ENCODE measurements around the gene NEMP1.
"Not testable (repeated sequence)": the region's sequence is repeated elsewhere in the genome, so short reads cannot be mapped to it uniquely, and the experiment has no call there.

The NEMP1 gene

DNA sequence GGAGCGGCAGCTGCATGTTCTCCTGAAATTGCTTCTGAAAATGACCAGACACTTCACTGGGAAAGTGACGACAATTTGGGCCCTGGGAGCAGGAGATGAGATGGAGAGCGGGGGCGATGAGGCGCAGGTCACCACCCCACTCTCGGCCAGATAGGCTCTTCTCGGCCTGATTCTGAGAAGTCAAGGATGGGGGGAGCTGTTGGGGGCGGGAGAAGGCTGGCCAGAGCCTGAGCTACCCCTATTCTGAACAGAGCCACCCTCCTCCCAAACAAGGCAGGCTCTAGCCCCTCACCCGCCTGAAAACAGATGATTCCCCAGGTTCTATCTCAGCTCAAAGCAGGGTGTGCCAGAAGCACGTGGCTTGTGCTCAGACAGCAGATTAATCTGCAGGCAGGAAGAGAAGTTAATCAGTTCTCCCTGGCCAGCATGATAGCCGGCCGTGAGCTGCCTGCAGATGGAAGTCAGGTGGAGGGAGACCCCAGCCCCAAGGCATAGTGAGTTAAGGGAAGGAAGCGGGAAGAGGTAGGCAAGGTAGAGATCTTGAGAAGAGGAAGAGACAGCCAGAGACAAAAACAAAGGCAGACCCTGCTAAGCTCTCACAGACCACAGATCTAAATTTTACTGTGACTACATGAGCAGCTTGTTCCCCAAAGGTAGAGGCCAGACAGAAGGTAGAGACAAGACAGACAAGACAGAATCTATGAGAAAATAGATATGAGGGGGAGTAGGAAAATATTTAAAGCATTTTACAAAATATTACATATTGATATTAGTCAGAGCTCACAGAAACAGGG, 51.4 kb downstream of the NEMP1 start:
- no peak for DNase-seq

- no peak for DNase-seq
These were observed 53.4 kb downstream of the NEMP1 start for GRCh38 chr12:57025196-57025595.

- not testable (repeated sequence) for DNase-seq
These were observed 56.3 kb downstream of the NEMP1 start for GRCh38 chr12:57022324-57022723.

GRCh38 chr12:57019983-57020719, 58.4 kb downstream of the NEMP1 start:
- no peak for DNase-seq

- no peak for DNase-seq
These were observed 59.7 kb downstream of the NEMP1 start for GRCh38 chr12:57018906-57019305.

DNA sequence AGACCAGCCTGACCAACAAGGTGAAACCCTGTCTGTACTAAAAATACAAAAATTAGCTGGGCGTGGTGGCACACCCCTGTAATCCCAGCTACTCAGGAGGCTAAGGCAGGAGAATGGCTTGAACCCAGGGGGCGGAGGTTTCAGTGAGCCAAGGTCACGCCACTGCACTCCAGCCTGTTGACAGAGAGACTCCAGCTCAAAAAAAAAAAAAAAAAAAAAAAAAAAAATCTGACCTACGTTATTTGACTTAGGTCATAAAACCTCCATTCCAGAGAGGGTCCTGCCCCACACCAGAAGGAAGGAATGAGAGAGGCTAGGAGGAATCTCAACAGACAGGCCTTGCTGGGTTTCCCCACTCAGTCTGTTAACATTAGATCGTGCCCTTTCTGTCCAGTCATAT, 60.2 kb downstream of the NEMP1 start:
- not testable (repeated sequence) for DNase-seq

- no peak for DNase-seq
These were observed 62.2 kb downstream of the NEMP1 start, which contains the start of gene TAC3 for GRCh38 chr12:57016348-57016747. Gene TAC3, minus strand, starts transcription at chr12:57016529. Its CDS starts 732 bp downstream, at chr12:57015797.

DNA sequence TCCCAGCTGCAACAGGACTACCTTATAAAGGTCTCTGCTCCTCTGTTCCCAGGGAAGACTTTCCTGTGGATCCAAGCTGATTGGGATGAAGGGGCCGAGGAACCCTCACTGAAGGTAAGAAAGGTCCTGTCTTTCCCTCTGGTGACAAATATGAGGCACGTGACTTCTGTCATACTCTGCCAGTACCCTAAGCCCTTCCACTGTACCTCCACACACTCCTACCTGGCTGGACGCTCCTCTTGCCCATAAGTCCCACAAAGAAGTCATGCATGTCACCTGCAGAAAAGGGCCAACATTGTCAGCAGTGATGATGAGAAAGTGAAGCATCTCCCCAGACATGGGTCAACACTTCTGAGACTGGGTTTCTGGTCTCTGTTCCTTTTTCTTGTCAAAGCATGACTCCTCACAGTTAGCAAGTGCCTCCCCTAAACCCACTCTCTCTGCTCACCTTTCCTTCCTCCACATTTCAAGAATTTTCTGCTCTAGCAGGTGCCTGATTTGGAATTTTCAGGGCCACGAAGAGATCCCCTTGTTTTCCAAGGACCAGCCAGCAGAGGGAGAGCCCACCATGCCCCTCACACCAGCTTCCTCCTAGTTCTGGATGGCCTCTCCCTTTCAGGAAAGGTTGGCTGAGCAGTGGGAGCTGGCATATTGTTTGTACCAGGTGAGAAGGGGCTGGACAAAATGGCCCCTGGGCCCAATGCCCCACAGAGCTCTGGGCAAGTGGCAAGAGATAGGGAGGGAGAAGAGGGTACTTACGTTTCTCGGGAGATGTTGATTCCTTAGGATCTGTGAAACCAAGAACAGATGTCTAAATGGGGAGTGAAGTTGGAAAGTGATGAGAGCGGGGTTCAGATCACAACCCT, 65.8 kb downstream of the NEMP1 start:
- DNase-seq, result peak in 1 of 4 experiments; percentile 8

- DNase-seq, result no peak
These were observed 66.9 kb downstream of the NEMP1 start for GRCh38 chr12:57011438-57012424.

- no peak for DNase-seq
These were observed 67.9 kb downstream of the NEMP1 start for GRCh38 chr12:57010627-57011247.

DNA sequence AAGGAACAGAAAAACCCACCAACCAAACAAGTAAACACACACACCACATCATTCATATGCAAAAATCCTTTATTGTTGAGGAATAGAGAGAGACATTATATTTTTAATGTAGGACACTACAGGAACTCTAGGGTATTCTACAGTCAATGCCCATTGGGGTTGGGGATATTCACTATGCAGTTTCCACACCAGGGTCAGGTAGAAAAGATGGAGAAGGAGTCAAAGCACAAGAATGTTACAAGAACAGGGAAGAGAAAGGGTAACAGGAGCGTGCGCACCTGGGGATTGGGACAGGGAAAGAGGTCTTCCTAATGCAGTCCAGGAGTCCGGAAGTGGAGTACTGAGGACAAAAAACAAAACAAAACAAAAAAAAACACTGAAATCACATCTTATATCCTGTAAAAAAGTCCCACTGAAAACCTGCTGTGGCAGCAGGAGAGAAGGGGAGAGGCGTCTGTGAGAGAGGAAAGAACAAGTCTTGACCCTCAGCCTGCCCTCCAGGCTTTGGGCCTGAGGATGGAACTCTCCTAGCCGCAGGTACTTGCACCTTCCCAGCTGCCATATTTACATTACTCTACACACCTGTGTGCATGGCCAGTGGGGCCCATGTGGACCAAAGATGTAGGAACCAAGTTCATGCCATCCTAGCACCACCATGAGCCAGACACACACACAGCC, 68.5 kb downstream of the NEMP1 start:
- no peak for DNase-seq

DNA sequence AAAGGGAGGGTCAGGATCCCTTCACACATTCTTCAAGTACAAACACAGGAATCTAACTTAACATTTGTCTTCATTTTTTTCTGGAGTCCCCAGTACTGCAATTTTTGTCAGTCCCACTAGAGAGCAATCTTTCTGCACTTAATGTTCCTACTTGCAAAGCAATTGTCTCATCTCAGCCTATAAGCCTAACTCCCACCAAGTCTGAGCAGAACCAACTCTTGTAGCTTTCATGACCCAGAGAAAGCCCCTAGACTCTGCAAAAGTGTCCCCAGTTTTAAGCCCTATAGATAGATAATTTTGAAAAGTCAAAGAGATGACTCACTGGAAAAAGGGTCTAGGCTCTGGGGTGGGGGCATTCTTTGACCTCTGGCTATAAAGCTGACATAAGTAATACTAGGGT, 70.4 kb downstream of the NEMP1 start:
- DNase-seq, result peak; percentile 49 to 83 (median 68)

DNA sequence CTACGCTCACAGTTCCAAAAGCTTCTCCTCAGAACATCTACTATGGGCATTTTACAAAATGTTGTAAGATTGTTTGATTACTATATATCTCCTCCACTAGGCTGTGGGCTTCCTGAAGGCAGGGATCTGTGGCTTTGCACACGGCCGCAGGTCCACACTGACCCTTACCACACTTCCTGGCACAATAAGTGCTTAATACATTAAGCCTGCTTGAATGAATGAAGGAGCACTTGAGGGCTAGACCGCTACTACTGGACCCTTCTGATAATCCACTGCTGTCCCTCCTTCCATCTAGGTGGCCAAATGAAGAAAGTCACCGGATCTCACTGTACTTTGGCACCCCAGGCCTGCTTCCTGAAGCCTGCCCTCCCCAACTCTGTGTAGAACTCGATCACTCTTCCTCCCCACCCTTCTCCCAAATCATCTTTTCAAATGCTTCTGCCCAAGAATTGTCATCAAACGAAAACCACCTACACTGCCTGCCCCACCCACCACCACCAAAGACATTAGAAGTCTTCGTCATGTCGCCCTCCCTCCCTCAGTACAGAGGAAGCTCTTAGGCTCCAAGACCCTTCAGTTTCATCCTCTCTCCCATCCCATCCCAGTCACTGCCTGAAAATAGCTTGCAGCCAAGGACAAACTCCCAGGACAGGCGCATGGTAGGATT, 71.6 kb downstream of the NEMP1 start:
- no peak for DNase-seq

DNA sequence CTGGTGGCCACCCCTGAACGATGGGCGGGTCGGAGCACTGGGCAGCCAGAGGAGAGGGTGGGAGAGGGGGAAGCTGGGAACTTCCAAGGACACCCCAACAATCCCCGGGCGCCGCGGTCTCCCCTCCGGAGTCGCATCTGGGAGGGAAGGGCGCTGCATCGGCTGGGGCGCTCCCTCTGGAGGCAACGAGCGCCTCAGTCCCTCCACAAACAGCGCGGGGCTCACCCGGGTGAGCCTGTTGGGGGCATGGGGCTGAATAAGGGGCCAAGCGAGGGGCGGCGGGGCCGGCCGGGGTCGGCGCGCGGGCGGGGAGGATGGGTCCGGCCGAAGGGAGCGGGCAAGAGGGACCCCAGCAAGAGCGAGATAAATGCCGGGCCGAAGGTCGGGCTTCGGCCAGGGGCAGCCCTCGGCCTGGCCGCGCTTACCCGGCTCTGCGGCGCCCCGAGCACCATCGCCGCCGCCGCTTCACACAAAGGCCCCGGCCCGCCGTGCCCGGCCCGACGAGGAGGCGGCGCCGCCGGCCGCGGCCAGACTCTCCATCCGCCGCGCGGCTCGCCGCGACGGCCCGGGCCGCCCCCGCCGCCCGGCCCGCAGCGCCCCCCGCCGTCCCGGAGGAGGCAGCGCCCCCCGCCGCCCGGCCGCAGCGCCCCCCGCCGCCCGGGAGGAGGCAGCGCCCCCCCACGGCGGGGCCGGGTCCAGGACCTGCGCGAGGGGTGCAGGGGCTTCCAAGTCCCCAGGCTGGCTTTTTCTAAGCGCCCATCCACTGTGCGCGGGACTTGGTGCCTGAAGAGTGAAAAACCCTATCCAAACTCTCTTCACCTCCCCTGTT, 72.4 kb downstream of the NEMP1 start, which contains the start of gene ZBTB39:
Gene ZBTB39 (minus strand): TSS at position 567 of the 829 bp plus-strand sequence. CDS start 1,629 bp downstream, outside the sequence.
- DNase-seq, result peak; percentile 71 to 94 (median 82)

All from suppressor macrophage (primary cell).